Ecto neural progenitor cell (in vitro differentiated cells): ENCODE measurements around the gene MFAP4.
"Not testable (repeated sequence)": the region's sequence is repeated elsewhere in the genome, so short reads cannot be mapped to it uniquely, and the experiment has no call there.

Source experiments
- DNase-seq: peaks from one replicate; pipeline ENCODE4 v3.0.0-alpha.2; 2018; ENCODE audit warnings: low spot score

The MFAP4 gene

DNA sequence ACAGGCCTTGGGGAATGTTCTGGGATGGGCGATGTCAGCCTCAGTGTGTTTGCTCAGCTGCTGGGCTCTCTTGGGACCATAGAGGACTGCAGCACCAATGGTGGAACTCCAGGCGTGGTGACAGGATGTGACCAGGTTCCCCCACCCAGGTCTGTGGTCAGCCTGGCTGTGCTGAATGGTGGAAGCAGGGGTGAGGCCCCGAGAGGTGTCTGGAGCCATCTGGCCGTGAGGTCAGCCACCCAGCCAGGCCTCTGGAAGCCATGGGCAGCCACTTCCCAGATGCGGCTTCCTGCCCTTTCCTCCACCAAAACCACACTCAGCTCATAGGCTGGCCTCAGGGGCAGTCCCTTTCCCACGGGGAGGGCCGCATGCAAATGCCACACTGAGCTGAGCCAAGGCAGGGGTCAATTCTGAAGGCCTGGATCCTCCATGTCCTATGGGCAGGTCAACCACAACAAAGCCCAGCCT is 16.5 kb downstream of the MFAP4 start:
- no peak for DNase-seq

DNA sequence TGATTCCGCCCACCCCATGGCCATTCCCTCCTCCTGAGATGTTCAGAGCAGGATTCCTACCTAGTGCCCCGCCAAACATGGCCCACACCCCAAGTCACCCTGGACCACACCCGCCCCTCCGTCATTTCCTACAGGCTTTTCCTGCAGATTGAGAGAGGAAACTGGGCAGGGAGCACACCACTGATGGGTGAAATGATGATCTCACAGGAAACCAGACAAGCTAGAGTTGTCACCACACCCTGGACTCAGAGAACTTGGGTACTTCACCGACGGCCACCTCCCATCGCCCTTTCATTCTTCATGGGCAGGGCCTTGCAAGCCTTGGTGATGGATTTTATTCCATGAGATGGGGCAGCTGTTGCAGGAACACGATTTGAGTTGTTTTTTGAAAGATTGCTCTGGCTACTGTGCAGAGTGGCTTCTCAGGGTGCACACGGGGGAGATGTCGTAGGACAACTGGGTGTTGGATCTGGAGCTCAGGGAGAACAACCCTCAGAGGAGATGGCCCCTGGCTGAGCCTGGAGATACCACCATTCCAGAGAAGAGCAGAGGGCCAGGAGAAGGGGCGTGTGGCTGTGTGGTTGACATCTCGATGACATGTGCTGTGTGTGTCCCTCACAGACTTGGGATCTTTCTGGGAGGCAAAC is 17.0 kb downstream of the MFAP4 start:
- no peak for DNase-seq

DNA sequence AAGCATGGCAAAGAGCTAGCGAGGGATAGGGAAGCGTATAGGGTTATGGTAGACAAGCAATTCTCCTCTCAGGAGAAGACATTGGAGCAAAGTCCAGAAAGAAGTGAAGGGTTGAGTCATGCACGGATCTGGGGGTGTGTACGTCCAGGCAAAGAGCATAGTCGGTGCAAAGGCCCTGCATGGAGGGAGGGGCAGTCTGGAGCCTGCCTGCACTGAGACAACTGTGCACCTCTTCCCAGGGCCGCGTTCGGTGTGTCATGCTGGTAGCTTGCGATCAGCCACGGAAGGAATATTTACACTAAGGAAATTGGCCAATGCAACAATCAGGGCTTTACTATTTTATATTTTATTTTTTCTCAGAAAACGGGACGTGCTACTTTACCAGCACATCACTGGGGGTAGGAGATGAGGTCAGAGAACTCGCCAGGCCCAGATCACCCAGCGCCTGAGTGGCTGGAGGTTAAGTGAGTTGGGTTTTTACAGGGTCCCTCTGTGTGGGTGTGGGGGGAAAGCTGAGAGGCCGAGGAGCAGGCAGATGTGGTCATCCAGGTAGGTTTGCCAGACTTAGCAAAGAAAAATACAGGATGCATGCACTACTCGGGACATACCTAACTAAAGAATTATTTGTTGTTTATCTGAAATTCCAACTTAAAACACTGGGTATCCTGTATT is 17.7 kb downstream of the MFAP4 start:
- no peak for DNase-seq

DNA sequence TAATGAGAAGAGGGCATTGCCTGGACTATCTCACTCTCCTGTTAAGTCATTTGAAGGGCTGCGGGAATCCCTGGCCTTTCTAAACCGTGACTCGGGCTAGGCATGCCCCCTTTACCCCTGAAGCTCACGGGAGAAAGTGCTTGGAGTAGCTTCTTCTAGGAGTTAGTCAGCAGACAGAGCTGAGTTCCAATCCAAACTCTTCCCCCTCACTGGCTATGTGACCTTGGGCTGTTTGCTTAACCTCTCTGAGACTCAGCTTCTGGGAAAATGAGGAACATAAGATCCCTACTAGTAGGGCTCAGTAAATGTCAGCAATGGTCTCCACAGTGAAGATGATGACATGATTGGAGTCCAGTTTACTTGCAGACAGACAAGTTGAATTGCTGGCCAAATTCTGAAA is 18.8 kb downstream of the MFAP4 start:
- no peak for DNase-seq

DNA sequence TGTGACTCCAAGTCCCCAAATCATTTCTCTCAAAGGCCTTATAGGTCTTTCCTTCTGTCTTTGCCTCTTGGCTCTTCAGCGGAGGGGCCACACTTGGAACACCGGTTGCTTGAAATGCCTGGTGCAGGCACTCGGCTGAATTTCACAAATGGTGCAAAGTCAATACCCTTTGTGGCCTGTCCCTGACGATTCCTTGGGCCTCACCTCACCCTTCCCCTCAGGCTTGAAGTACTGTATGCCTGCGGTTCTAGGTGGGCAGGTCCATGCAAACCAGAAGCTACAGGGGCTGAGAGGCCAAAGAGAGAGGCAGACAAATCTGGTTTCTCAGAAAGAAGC is 20.4 kb downstream of the MFAP4 start:
- DNase-seq, result no peak

DNA sequence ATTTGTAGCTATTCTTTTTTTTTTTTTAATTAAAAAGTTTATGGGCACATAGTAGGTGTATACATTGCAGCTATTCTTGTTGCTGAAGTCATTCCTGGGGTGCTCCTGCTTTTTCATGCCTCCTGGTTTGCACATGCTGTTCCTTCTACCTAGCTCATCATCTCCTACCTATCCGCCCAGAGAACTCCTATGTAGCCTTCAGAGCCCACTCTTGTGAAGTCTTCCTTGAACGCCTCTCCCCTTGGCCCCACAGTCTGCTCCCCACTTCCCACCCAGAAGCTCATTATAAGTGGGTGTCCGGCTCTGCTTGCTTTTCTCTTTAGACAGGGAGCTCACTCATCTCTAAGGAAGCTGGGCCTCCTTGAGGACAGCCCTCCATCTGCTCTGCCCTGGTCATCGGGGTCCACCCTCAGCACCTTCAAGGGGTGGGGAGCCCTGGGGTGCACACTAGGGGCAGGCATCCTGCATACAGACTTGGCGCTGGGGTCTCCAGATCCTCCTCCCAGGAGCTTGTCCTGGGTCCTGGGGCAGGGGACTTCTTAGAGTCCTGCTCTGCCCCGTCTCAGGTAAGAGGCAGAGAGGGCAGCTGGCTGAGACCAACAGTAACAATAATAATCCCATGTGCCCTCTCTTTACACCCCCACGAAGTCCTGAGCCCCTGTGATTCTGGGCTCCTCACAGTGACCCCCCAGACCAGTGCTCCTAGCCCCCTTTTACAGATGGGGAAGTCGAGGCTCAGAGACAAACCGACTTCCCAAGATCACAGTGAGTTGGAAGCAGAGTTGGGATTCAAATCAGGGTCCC is 21.0 kb downstream of the MFAP4 start:
- no peak for DNase-seq

DNA sequence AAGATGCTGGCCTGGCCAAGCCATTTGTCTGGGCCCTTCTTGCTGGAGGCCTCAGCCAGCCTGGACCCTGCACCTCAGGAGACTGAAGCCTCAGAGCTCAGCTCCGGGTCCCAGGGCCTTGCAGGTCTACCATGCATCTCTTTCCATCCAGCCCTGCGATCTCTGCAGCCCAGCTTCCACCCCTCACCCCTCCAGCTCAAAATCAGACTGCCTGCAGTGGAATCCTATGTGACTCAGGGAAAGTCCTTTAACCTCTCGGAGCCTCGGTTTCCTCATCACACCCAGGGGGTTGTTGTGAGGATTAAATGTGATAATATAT is 21.5 kb downstream of the MFAP4 start:
- no peak for DNase-seq

DNA sequence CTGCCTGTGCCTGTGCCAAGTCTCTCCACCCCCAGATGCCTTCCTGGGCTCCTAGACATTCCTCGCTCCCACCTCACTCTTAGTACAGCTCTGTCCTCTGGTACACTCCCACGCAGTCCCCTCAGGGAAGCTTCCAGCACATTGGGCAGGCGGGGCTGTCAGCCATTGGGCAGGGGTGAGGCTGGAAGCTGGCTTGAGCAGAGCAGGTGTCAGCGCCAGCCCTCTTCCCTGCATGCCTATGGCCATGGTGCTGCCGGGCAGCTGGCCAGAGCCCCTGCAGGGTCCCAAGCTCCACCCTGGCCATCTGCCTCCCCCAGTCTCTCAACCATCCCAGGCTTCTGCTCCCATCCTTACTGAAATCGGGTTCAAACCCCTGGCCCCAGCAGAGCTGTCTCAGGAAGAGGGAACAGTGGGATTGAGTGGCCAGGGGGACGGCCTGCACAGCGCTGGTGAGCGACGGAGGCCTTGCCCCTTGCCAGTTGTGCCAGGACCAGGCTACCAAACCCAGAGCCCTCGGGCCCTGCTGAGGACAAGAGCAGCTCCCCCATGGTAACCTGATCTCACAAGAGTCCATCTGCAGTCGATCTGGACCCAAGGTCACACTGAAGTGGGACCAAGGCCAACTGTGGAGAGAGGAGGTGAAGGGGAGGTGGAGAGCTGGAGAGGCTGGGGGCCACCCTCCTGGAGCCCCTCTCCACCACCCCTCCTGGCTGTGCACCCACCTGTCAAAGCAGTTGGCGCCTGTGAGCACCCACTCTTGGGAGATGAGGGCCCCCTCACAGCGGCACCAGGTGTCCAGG is 22.1 kb downstream of the MFAP4 start:
- no peak for DNase-seq

DNA sequence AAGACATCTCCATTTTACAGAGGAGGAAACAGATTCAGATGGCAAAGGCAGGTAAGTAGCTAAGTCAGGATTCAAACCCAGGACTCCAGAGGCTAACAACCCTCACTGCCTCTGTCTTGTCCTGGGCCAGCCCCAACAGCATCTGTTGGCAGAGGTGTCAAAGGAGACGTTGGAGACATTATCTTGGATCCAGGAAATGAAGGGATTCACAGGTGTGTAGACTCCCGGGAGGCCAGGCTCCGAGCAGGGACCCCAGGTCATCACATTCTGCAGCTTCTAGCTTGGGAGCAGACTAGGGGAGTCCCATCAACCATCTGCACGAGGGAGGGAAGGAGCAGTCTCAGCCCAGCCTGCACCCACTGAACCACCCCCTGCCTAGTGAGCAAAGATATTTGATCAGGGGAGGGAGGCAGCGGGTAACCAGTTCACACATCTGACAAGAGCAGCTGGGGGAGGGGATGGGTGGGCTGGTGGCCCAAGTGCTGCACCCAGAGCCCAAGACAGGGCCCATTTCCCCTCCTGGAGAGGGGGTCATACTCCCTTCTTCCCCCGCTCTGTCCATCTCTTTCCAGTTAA is 23.4 kb downstream of the MFAP4 start:
- DNase-seq, result no peak

DNA sequence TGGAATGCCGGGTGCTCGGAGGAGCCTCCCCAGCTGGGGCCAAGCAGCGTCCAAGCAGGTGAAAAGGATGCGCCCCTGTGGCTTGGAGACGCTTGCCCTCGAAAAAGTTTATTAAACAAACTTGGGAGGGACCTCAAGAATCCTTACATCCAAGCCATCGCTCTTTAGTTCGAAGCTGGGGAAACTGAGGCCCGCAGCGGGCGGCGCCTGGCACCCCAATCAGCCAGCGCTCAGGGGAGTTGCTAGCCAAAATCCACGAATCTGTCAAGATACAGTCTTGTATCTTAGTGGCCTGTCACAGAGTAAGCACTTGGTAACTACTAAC is 23.9 kb downstream of the MFAP4 start:
- DNase-seq, result no peak

DNA sequence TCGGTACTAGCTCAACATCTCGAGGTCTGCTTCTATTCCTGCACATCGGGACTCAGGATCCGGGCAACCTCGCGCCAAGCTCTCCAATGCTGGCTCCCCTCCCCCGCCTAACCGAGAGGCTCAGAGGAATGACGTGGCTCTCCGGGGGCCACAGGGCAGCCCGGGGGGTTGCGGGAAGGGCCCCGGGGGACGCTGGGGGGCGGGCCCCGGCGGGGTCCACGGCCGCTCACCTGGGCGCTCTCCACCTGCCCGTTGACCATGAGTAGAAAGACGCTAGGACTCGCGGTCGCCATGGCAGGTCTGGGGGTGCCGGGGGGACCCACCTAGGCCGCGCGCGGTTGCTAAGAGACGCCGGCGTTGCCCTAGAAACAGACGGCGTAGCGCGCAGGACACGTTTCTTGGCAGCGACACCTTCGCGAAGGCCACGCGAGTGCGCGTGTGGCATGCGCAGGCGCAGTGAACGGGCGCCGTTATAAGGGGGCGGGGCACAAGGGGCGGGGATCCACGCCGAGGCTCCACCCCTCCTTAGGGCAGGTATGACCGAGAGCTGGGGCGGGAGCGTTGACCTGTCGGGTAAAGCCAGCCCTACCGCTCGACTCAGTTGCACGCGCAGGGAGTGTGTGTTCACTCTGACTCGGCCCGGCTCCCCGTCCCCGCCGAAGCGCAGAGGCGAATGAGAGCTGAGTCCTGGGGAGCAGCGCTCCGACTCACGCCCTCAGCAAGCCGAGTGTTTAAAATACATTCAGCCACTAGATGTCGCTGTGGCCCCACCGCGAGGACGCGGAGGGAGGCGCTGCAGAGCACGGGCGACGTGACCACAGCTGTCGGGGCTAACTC is 24.5 kb downstream of the MFAP4 start, which contains the start of gene B9D1:
TSS of gene B9D1 (minus strand) at position 447 of the 837 bp plus-strand sequence. CDS start at position 293, 154 bp downstream.
- DNase-seq, result peak; percentile 98

DNA sequence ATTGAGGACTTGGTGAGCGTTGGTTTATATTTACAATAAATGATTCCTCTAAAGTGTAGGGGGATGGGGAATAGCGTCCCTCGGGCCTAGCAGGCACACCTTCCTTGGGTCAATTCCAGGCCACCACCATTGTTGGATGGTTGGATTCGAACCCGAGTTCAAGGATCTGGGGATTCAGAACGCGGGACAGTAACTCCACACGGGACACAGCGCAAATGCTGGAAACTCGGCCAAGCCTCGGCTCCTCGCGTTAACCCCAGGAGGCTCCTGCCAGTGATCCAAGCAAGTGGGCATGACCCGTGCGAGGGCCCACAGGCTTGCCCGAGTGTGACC is 25.1 kb downstream of the MFAP4 start:
- no peak for DNase-seq

DNA sequence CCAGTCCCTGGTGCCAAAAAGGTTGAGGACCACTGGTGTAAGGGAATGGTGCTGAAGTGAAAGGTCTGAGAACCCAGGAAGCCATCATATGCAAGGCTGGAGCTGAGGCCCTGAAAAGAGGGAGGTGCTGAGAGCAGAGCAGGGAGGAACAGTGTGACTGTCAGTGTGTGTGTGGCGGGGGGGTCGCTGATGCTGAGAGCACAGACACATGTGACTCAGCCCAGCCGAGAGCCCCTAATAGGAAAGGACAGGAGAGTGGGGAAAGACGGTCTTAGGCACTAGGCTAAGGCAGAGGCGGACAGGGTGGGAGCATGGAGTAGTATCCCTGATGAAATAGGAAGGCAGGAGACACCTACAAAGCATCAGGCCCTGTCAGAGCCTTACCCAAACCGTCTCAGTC is 25.7 kb downstream of the MFAP4 start:
- DNase-seq, result no peak

DNA sequence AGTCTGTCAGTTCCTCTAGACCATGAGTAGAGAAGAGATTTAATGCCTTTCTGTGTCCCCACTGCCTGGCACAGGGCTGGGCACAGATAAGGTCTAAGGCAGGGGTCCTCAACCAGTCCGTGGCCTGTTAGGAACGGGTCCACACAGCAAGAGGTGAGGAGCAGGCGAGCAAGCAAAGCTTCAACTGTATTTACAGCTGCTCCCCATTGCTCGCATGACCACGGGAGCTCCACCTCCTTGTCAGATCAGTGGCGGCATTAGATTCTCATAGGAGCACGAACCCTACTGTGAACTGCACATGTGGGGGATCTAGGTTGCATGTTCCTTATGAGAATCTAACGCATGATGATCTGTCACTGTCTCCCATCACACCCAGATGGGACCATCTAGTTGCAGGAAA is 26.2 kb downstream of the MFAP4 start:
- DNase-seq, result no peak

DNA sequence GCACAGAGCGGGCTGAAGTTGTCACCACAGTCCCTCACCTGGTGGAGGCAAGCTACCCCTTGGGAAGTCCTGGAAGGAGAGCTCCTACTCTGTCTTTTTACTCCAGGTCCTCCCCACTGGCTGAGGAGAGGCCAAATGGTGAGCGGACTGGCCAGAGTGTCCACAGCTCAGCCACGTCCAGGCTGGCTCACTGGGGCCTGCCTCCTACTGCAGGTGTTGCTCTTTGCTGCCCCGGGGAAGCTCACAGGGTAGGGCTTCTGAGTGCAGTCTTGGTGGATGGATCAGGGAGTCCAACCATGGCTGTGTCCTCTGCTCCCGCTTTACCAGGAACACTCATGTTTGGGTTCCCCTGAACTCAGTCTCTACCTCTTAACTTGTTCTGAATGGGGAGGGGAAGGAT is 27.1 kb downstream of the MFAP4 start:
- no peak for DNase-seq

DNA sequence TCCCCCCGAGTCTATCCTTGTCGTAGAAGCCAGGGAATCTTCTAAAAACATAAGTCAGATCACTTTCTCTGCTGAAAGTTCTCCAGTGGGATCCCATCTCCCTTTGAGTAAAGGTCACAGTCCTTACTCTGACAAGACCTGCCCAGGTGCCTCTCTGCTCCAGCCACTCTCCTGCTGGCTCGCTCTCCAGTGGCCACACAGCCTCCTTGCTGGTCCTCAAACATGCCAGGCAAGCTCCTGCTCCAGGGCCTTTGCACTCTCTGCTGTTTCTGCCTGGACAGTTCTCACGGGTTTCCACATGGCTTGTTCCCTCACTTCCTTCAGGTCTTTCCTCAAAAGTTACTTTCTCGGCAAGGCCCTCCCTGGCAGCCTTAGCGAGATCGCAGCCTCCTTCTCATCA is 27.8 kb downstream of the MFAP4 start:
- DNase-seq, result no peak

DNA sequence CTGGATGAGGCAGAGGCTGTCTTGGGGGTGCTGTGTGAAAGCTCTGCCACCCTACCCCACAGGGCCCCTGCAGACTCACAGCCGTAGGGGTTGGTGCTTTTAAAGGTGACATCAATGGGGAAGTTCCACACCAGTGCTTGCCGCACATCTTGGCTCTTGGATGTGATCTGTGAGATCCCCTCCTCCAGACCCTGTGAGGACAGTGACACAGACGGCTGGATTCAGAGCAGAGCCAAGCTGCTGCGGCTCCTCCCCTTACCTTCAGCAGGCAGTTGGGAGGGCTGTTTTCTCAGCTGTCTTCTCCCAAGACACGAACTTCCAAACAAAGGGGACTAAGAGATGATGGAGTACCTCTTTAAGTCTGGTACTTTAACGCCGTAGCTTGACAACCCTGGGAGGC is 29.2 kb downstream of the MFAP4 start:
- DNase-seq, result no peak

DNA sequence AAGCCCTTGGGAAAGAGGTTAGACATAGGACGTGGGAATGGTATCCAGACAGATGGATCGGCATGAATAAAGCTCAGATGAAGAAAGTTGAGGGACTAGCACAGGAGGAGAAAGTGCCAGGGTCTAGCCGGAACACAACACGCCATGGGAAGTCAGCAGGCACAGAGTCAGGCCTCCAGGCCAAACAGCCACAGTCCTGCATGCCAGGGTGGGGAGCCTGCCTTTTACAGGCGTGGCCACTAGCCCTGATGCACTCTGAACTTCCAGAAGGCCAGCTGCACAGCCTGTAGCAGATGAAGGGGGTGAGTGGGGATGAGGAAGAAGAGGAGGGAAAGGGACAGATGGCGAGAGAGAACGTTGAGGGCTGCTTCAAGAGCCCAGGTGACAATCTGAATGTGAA is 29.6 kb downstream of the MFAP4 start:
- no peak for DNase-seq

DNA sequence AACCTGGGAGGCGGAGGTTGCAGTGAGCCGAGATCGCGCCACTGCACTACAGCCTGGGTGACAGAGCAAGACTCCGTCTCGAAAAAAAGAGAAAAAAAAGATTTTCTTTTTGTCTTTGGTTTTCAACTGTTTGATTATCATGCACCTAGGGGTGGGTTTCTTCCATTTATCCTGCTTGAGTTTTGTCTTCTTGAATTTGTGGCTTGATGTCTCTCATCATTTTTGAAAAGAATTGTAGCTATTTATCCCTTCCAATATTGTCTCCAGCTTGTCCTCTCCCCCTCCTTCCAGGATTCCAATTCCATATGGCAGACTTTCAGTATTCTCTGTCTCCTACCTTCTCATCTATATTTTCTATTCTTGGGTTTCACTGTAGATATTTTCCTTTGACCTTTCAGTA is 32.2 kb downstream of the MFAP4 start:
- no peak for DNase-seq

DNA sequence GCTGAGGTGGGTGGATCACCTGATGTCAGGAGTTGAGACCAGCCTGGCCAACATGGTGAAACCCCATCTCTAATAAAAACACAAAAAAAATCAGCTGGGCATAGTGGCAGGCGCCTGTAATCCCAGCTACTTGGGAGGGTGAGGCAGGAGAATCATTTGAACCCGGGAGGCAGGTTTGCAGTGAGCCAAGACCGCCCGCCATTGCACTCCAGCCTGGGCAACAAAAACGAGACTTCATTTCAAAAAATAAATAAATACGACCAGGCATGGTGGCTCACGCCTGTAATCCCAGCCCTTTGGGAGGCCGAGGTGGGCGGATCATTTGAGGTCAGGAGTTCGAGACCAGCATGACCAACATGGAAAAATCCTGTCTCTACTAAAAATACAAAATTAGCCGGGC is 33.6 kb downstream of the MFAP4 start:
- DNase-seq, result not testable (repeated sequence)

DNA sequence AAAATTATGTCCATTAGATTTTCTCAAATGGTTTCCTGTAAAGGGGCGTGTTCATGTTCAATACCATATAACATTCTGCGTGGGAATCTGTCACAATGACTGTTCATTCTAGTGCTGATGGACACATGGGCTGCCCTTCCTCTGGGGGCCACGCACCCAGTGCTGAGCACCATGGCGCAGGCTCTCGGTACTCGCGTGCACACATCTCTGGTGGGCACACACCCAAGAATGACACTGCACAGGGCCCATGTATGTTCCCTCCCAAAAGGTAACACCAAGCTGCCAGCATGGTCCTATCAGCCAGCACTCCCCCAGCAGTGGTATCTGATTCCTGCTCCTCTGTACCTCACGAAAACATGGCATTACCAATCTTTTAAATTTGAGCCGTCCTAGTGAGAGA is 38.2 kb downstream of the MFAP4 start:
- no peak for DNase-seq
